ENCODE measurements around the gene KCNJ6.

KCNJ6 gene

GRCh38 chr21:37904856-37905255, 11.4 kb downstream of the KCNJ6 start:
- no peak for DNase-seq

GRCh38 chr21:37903396-37903795, 12.9 kb downstream of the KCNJ6 start:
- no peak for DNase-seq

GRCh38 chr21:37899146-37899545, 17.1 kb downstream of the KCNJ6 start:
- no peak for DNase-seq

- no peak for DNase-seq
These were observed 19.5 kb downstream of the KCNJ6 start for GRCh38 chr21:37896788-37897187.

- DNase-seq: no peak
These were observed 24.3 kb downstream of the KCNJ6 start for GRCh38 chr21:37891972-37892371.

- no peak for DNase-seq
These were observed 27.6 kb downstream of the KCNJ6 start for GRCh38 chr21:37888659-37889058.

GRCh38 chr21:37886726-37887299, 29.4 kb downstream of the KCNJ6 start:
- no peak for DNase-seq

- DNase-seq: no peak
These were observed 30.1 kb downstream of the KCNJ6 start for GRCh38 chr21:37886120-37886519.

- DNase-seq: no peak
These were observed 37.2 kb downstream of the KCNJ6 start for GRCh38 chr21:37878946-37879660.

- no peak for DNase-seq
These were observed 38.2 kb downstream of the KCNJ6 start for GRCh38 chr21:37877888-37878684.

- no peak for DNase-seq
These were observed 39.1 kb downstream of the KCNJ6 start for GRCh38 chr21:37877171-37877570.

GRCh38 chr21:37876561-37876960, 39.7 kb downstream of the KCNJ6 start:
- no peak for DNase-seq

- no peak for DNase-seq
These were observed 41.1 kb downstream of the KCNJ6 start for GRCh38 chr21:37874904-37875780.

GRCh38 chr21:37874481-37874880, 41.8 kb downstream of the KCNJ6 start:
- DNase-seq: no peak

- no peak for DNase-seq
These were observed 42.6 kb downstream of the KCNJ6 start for GRCh38 chr21:37873655-37874054.

- no peak for DNase-seq
These were observed 45.0 kb downstream of the KCNJ6 start for GRCh38 chr21:37871121-37871862.

GRCh38 chr21:37870221-37870620, 46.0 kb downstream of the KCNJ6 start:
- no peak for DNase-seq

GRCh38 chr21:37869661-37870060, 46.6 kb downstream of the KCNJ6 start:
- DNase-seq: no peak

GRCh38 chr21:37868446-37869295, 47.6 kb downstream of the KCNJ6 start:
- no peak for DNase-seq

- DNase-seq: no peak
These were observed 50.2 kb downstream of the KCNJ6 start for GRCh38 chr21:37866027-37866426.

- no peak for DNase-seq
These were observed 51.1 kb downstream of the KCNJ6 start for GRCh38 chr21:37865156-37865555.
